GM12875 (cell line): Measurements from ENCODE around the gene GRK5.

Source experiments
- H3K4me3 ChIP-seq: one replicate; pipeline ENCODE4 v1.5.1; 2011; ENCODE audit warnings: low read depth, low read length, control low read depth
- TF ChIP-seq, protein P1 (sequence below): IDR thresholded peaks from 2 replicates; pipeline ENCODE4 v1.5.1; 2011; ENCODE audit warnings: low read depth, mild to moderate bottlenecking, control low read depth, inconsistent platforms, low read length, moderate library complexity, borderline replicate concordance; ENCODE audit not compliant: insufficient read depth

GRK5 gene

GRCh38 chr10:119393845-119394244 is 186.5 kb downstream of the GRK5 start:
- TF ChIP-seq, protein P1, sequence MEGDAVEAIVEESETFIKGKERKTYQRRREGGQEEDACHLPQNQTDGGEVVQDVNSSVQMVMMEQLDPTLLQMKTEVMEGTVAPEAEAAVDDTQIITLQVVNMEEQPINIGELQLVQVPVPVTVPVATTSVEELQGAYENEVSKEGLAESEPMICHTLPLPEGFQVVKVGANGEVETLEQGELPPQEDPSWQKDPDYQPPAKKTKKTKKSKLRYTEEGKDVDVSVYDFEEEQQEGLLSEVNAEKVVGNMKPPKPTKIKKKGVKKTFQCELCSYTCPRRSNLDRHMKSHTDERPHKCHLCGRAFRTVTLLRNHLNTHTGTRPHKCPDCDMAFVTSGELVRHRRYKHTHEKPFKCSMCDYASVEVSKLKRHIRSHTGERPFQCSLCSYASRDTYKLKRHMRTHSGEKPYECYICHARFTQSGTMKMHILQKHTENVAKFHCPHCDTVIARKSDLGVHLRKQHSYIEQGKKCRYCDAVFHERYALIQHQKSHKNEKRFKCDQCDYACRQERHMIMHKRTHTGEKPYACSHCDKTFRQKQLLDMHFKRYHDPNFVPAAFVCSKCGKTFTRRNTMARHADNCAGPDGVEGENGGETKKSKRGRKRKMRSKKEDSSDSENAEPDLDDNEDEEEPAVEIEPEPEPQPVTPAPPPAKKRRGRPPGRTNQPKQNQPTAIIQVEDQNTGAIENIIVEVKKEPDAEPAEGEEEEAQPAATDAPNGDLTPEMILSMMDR = no peak
- H3K4me3 ChIP-seq = no peak overlapping the region

- no peak overlapping the region for H3K4me3 ChIP-seq
- TF ChIP-seq, protein P1 = no peak
Observed at GRCh38 chr10:119394657-119395279, 187.4 kb downstream of the GRK5 start.

DNA sequence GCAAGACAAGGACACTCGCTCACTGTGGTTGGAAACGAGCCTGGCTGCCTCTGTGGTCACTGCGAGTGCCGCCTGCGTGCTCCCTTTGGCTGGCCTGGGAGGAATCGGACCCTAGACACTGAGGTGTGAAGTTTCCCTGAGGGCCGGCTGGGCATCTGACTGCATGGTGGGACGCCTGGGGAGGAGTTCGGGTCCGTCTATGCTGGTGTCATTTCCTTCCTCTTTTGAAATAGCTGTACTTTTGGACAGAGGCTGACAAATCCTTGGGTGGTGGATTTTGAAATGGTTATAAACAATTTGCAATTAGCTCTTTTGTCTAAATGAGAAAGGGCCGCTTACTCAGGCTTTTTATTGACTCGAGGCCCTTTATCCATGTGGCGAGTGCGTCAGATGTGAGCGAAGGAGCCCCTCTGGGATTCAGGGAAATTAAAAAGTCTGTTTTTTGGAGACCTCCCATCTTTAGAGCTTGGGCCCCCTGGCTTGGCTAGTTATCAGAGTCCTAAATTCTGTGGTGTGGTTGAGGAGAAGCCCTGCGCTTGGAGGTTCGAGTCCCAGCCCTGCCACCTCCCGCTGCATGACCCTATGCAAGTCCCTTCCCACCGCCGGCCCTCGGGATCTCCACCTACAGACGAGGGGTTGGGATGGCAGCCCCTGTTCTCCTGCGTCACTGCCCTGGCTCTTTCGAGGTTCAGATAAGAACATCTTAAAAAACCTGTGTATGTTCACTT is 188.1 kb downstream of the GRK5 start:
- TF ChIP-seq, protein P1 = no peak
- no peak overlapping the region for H3K4me3 ChIP-seq

DNA sequence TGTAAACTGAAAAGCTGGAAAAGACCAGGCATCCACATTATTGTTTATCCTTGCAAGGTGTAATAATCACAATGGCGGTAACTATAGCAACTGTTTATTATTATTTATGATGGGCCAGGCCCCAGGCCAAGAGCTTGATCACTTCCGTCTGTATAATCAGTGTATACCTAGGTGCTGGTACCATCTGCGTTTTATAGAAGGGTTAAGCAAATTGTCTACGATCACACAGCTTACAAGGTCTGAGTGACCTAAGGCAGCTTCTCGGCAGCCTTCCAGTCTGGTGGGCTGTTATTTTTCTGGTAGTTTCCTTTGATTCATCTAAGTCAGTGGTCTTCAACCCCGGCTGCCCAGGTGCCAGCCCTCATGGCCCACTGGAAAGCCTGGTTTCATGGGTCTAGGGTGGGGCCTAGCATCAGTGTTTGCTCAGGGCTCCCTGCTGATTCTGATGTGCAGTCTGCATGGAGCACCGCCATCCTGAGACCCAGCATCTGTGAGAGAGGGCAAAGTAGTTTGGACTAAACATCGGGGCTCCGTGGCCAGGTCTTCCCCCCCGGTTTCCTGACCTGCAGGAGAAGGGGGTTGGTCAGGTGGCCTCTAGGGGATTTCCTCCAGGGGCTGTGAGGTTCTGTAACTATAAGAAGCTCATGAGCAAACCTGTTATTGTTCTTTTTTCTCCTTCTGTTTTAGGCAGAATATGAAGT is 188.8 kb downstream of the GRK5 start:
- peak overlapping the region; percentile 21 for H3K4me3 ChIP-seq
- TF ChIP-seq, protein P1 = no peak

DNA sequence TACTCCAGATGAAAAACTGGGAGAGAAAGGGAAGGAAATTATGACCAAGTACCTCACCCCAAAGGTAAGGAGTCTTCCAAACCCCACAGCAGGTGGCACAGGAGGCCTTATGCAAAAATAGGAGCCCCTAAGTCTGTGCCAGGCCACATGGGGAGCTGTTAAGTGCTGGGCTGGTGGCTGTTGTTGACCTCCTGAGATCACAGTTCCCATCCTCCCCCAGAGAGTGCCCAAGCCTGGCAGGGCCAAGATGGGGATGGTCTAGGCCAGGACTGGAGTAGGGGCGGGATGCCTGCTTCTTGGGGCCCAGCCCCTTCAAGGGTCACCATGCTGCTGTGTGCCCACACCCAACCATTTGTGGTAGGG is 189.3 kb downstream of the GRK5 start:
- TF ChIP-seq, protein P1 = no peak
- no peak overlapping the region for H3K4me3 ChIP-seq

- TF ChIP-seq, protein P1 = no peak
- no peak overlapping the region for H3K4me3 ChIP-seq
Observed at GRCh38 chr10:119397416-119397815, 190.0 kb downstream of the GRK5 start.
